ENCODE results near the gene SLC39A11.
"Not testable (repeated sequence)": the region's sequence is repeated elsewhere in the genome, so short reads cannot be mapped to it uniquely, and the experiment has no call there.

SLC39A11 gene

DNA sequence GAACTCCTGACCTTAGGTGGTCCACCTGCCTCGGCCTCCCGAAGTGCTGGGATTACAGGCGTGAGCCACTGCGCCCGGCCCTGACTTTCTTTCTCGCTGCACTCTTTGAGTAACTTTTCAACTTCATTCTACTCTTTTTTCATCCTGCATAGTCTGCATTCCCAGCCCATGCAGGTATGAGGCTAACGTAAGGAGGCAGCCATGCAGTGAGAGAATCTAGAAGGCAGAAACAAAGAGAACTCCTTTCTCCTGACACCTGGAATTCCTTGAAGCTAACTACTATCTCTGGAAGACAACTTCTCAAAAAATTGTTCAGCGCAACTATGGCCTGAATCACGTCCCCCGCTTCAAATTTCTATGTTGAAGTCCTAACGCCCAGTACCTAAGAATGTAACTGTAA lies 152.0 kb downstream of the SLC39A11 start:
- DNase-seq: no peak

DNA sequence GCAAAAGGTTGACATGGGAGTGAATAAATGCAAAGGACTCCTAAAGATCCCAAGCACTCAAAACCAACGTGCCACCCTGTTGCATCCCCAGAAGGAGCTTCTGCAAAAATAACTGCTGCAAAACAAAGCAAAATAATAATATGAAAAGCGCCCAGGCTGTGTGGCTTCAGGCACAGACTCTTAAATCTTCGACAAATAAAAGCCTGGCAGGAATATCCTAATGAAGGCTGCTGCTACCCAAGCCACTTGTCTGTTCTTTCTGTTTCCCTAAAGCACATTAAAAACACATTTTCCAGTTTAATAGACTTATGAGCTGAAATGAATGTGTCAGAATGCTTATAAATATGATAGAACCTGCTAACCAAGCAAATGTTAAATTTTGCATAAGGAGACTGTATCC lies 154.0 kb downstream of the SLC39A11 start:
- DNase-seq: no peak

DNA sequence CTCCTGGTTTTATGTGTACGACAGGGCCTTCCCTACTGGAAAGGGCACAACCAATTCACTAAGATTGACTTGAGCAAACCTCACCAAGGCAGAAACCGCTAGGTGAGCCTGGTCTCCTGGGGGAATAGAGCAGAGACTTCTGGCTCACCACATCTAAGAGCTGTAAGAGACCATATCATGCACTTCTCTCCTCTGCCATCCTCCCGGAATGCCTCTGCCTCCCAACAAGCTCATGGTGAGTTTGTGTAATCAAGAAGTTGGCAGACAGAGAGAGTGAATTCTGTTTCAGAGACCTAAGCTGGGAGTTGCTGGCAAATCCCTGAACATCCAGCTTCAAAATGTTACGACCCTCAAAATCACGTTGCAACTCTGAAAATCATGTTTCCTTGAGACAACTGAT lies 154.8 kb downstream of the SLC39A11 start:
- no peak for DNase-seq

DNA sequence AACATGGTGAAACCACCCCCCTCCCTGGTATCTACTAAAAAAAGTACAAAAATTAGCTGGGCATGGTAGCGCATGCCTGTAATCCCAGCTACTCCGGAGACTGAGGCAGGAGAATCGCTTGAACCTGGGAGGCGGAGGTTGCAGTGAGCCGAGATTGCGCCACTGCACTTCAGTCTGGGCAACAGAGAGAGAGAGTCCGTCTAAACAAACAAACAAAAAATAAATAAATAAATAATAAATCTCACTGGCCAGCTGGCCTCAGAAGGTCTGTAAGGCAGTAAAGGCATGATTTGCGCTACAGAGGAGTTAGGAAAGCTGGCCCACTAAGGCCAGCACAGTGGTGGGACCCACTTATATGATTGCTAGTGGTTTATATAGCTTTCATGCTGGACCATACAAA lies 155.2 kb downstream of the SLC39A11 start:
- DNase-seq: not testable (repeated sequence)

DNA sequence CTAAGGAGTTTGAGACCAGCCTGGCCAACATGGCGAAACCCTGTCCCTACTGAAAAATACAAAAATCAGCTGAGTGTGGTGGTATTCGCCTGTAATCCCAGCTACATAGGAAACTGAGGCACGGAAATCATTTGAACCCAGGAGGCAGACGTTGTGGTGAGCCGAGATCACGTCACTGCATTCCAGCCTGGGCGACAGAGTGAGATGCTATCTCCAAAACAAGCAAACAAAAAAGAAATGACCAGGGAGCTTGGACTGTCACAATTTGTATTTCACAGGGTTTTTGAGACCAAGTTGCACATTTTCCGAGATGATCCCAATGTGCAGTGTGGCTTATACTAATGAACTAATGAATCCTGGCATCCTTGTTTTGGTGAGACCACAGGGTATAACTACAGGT lies 156.5 kb downstream of the SLC39A11 start:
- DNase-seq: no peak

DNA sequence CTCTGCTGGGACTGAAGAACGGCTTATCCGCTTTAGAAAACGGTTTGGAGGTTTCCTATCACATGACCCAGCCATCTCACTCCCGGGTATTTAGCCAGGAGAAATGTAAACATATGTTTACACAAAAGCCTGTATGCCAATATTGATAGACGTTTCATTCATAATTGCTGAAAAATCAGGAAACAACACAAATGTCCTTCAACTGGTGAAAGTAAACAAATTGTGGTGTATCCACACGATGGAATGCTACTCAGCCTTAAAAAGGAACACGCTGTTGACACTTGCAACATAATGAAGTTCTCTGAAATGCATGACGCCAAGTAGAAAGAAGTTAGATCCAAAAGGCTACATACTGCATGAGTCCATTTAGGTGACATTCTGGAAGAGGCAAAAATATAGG lies 157.6 kb downstream of the SLC39A11 start:
- no peak for DNase-seq

DNA sequence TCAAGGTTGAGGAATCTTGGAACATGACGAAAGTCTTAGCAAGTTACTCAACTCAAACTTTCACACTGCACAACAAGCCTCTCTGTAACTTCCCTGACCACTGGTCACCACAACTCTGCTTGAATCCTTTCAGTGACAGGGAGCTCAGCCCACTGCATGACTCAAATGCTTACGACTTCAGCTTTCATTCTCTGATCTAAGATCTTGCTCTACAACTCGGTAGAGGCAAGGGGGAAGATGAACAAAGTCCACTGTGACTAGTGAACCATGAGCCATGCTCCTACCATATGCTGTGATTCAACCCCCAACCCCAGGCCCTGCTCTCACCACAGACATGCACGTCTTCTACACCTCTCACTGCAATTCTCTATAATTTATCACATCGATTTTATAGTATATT lies 160.9 kb downstream of the SLC39A11 start:
- no peak for DNase-seq

DNA sequence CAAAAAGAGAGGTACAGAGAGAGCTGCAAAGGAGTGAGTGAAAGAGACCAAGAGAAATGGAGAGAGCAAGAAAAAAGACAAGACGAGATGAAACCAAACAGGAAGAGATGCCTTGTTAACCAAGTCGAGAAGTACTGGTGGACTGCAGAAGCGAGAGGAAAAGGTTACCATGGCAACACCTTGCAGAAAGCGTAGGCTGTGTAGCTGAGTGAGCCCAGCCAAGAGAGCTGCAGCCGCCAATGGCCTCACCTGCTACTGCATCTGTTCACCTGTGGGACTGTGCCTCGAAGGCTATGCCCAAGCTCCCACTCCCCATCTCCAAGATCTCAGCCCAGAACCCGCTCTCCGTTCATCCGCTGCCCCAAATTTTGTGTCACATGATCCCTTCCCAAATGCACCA lies 161.3 kb downstream of the SLC39A11 start:
- DNase-seq: no peak

DNA sequence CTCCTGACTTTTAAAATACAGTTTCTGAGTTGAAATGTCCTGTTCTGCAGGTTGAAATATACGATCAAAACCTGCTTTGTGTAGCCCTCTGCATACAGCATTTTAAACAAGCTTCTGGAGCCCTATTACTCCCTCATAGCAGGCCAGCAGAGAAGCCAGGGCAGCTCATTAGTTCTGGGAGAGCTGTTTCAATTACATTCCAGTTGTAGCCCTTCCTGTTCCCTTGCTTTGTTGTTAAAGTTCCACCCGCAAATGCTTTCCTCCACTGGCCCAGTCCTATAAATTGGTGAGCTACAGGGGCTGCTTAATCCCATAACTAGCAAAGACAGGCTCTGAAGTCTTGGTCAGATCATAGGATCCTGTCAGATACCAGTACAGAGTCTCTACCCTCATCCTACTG lies 162.5 kb downstream of the SLC39A11 start:
- no peak for DNase-seq

DNA sequence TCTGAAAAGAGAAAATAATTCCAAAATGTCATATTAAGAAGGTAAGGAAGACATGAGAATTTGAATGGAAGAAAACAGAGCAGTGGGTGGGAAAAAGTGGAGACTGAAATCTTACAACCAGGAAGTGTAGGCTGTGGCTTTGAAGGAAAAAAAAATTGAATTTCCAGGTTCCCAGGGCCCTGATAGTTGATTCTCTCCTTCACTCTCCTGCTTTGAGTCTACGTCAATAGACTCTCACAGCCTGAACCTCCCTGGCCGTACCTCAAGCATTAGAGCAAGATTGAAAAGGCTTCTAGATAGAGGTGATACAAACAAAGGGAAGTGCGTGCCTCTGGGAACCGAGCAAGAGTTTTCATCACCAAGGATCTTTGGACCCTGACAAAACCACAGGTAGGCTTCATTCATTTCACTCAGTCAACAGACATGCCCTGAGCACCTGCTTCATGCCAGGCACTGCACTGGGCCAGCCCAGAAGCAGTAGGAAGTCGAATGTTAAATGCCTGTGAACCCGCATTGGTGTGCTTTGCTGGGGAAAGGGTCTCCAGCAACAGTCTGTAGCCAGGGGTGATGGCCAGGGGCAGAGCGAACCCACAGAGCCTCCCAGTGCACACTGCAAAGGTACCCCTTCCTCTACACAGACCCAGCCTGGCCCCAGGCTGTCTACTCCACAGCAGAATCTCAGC lies 163.9 kb downstream of the SLC39A11 start:
- DNase-seq: no peak

DNA sequence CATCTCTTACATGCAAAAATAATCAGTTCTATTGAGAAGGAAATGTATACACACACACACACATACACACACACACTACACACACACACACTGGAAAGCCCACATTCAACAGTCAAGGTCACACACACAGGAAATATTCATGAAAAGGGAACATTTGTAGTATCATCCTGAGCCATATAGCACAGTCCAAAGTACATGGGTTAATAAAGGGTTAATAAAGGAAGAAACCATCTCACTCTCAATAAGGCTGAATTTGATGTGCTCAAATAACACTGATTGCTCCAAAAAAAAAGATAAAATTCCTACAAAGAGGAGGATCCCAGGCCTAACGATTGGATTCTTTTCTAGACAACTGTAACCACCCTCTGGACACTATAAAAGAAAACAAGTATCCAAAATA lies 164.7 kb downstream of the SLC39A11 start:
- no peak for DNase-seq

DNA sequence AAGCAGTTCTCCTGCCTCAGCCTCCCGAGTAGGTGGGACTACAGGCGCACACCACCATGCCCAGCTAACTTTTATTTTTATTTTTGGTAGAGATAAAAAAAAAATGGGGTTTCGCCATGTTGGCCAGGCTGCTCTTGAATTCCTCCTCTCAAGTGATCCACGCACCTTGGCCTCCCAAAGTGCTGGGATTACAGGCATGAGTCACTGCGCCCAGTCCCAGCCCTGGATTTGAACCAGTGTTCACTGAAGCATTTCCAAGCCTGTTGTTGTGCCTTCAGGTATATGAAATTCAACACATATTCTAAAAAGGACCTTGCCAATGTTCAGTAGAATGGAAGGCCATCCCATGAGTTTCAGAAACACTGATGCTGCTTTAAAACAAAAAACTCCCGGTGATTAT lies 165.3 kb downstream of the SLC39A11 start:
- DNase-seq: no peak

DNA sequence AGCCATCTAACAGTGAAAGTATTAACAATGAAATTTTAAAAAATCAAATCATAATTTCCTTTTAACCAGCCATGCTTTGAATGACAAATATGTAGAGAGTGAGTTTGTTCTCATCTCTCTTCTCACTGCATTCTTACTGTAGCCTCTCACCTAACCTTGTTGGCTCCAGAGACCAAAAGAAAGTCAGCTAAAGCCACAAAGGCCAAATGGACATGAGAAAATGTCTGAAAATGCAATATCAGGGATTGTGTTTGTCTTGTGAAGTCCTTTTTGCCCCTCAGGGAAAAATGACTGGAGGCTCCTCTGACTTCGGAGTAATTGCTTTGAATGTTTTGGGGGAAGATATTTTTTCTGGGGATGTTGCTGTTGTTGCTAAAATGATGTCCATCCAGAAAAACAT lies 166.3 kb downstream of the SLC39A11 start:
- no peak for DNase-seq

DNA sequence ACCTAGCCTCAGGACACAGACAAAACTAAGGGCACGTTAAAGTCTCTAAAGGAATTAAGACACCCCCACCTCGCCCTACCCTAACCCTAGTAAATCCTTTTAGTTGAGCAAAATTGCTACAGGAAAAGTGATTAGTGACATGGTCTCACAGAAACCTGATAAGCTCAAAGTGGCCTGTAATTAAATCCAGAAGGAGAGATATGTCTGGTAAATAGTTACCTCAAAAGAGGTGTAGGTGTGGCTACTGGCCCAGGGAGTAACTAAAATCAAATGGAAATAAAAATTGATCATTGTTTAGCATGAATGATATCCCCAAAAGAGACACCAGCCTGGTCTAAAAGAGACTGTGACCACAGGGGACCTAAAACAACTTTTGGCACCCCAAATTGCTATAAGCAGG lies 168.3 kb downstream of the SLC39A11 start:
- no peak for DNase-seq

DNA sequence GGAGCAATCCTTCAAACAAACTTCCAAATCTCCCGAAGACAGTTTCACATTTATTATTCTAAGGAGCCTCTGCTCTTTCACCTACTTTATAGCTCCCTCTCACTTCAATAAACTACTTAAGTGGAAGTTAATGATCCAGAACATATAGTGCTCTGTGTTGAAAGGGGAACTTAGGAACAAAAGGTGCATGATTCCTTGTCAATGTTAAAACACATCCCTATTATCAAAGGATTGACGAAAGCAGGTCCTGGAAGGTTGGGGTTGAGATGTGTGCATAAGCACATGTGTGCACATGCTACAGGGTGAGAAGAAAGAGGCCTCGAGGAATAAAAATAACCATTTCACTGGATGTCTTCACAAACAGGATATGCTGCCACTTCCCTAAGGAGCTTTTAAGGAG lies 170.3 kb downstream of the SLC39A11 start:
- no peak for DNase-seq

DNA sequence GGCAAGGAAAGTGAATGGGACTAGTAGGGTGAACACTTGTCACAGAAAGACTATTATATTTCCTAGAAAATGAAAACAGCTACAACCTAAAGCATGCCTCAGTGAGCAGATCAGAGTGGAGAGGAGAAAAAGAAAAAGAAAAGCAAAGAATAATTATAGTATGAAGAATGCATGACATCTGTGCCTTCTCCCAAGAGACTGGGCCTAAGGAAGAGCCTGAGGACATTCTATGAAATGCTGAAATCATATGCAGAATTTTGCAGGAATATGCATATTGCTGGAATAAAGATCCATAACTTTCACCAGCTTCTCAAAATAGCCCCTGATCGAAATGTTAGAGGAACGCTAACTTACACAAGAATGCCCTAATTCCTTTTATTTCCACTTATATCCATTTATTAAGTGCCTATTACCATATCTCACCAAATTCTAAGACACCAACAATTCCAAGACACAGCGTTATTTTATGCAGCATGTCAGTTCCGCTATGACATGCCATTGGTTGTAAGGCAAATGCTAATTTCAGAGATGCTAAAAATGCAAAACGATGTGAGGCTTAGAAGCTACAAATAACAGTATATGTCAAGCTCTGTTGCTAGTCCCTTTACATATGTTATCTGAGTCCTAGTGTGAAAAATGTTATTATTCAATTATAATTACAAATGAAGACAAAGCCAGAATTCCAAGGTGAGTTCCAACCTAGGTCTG lies 171.0 kb downstream of the SLC39A11 start:
- no peak for DNase-seq

DNA sequence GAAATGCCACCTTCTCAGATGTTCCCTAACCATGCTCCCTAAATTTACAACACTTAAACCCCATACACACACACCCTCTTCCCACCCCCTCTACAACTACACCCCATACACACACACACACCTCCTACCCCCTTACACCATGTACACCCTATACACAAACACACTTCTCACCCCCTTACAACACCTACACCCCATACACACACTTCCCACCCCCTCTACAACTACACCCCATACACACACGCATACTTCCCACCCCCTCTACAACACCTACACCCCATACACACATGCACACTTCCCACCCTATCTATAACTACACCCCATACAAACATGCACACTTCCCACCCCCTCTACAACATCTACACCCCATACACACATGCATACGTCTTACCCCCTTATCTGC lies 172.0 kb downstream of the SLC39A11 start:
- DNase-seq: no peak

DNA sequence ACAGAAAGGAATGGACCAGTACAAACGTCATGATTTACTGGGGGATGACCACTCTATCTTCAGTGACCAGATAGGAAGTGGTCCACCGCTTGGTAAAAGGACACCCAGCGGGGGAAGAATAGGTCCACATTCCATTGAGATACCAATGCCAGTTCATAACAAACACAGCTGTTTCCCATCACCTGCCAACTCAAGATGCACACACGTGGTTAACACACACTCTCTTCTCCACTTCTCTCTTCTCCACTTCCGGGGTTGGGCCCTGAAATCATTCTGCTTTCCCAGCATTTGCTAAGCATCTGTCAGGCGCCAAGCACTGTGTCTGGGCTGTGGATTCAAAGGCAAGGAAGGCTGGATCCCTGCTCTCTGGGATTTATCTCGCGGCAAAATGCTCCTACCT lies 175.5 kb downstream of the SLC39A11 start:
- DNase-seq: no peak

DNA sequence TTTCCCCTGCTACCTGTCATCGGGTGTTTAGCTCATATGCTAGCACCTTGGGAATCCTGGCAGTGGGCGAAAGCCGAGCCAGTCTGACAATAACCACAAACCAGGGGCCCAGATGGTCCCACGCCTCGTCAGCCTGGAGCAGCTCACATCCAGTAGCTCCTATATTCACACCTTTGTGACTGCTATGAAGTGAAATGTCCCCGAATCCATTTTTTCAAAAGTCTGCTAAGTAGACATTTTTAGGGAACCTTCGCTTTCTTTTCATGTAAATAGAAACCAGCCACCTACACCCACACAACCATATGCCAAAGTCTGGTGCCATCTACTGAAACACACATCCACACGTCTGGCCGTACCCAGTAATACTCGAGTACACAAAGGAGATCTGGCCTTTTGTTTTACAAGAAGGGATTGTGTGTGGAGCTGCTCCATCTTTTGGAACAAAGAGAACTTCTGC lies 176.8 kb downstream of the SLC39A11 start:
- DNase-seq: no peak

DNA sequence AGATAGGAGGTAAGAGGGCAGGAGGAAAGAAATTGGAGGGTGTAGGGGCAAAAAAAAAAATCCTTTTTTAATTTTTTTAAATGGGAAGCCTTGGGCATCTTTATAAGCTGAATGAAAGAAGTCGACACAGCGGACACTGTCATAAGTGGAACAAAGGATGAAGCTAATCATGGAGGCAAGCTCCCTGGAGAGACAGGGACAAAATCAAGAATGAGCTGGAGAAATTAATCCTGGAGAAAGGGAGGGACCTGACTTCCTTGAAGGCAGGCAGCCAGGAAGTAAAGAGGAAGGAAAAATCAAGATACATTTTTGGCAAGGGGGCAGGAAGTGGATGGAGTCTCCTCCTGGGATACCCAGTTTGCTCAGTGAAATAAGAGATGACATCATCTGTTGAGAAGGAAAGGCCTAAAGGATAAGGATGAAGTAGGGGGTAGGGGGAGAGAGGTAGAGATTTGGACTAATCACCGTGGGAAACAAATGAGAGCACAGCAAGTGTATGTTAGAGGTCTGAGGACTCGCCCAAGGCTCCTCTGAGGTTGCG lies 179.3 kb downstream of the SLC39A11 start:
- no peak for DNase-seq

DNA sequence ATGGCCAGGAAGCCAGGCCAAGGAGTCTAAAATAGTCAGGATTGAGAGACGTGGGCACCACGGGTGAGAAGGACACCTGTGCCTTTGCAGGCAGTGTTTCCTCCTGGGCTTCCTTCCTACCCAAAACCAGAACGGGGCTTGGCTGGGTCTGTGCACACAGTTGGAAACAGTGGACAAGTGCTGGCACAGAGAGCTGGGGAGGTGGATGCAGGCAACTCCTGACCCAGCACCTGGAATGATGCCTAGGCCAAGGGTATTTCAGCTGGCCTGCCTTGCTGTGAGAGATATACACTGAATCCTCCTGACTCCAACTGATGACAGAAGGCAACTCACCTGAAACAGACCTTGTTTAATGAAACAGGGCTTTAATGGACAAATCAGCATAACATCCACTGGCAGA lies 186.2 kb downstream of the SLC39A11 start:
- DNase-seq: no peak

DNA sequence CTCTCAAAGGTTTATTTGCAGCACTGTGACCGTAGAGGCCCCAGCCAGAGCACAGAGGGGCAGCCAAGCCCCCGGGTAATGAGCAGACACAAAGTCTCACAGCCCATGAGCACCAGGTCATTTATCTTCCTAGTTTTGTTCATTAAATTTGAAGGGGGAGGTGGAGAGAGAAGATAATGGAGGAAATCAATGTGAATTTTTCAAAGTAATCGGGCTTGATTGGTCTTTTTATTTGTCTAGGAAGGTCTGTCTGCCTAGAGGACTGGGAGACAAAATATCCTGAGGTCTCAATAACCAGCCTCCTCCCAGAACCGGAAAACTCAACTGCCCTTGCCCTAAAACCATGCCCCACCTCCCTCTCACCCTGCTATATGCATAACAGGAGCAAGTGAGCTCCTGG lies 189.0 kb downstream of the SLC39A11 start:
- DNase-seq: no peak

DNA sequence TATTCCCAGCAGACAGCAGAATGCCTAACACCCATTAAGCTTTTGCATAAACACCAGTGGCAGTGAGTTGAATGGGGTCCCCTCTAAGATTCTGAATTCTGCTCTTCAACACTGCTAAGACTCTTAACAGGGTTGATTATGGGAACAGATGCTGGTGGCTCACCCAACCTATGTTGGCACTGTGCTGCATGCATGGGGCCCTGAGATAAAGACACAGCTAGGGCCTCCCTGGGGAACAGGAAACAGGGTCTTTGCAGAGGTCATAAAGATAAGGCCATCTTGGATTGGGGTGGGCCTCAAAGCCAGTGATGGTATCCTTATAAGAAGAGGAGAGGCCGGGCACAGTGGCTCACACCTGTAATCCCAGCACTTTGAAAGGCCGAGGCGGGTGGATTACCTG lies 190.8 kb downstream of the SLC39A11 start:
- DNase-seq: no peak

DNA sequence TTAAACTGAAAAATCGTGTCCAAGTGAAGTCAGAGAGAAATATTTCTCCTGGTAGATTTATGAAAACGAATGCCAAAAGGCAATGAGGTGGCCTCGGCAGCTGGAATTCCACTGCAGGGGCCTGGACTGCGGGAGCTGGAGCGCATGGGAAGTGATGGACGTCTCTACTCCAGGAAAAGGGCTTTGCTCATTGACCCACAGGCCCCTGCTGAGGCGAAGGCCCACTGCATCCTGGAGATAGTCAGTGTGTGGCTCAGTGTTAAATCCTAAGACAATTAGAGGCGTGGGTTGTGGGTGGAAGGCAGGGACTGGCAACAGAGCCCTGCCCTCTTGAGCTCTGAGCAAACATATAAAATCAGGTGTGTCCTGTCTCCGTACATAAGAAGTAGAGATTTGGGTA lies 191.4 kb downstream of the SLC39A11 start:
- no peak for DNase-seq

DNA sequence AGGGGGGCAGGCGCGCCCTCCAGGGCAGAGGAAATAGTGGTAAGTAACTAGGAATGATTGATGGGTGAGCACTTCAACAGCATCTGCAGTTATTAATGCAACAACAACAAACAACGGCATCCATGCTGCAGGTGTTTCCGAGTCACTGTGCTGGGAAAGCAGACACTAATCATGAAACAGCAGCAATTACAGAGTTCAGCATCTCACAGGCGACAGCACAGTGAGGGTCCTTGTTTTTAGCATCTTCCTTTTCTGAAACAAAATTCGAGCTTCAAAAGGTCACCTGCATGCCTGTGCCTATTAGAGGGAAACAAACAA lies 191.9 kb downstream of the SLC39A11 start:
- DNase-seq: no peak
